Thoracic aorta (tissue), 2 donors: ENCODE data around the gene ZNF580. TPM values are rescaled to one million over a fixed set of nuclear protein-coding genes. Genes with fewer than 3 reads are reported as not detected.

Experiments used
- ATAC-seq: fragments of 150-250 bp; one replicate; pipeline ENCODE4 v1.8.0; 2017; ENCODE audit warnings: low read depth; ENCODE audit not compliant: insufficient number of reproducible peaks, low FRiP score
- DNase-seq: peaks from one replicate; pipeline ENCODE4 v3.0.0-alpha.2; 2020; ENCODE audit warnings: low spot score
- H3K27ac ChIP-seq, 2 donors: fragments of 200-600 bp; sonication (generic); 1 replicate in 1 of 2; 2 replicates in 1 of 2; pipeline ENCODE4 v1.5.1; 2016; ENCODE audit warnings: mild to moderate bottlenecking in 2 of 2, moderate library complexity in 2 of 2
- H3K27me3 ChIP-seq: fragments of 200-600 bp; sonication (generic); replicated peaks from 2 replicates; pipeline ENCODE4 v1.6.0; 2016; ENCODE audit warnings: mild to moderate bottlenecking; ENCODE audit not compliant: insufficient read depth
- H3K36me3 ChIP-seq: fragments of 200-600 bp; sonication (generic); one replicate; pipeline ENCODE4 v1.5.1; 2016
- H3K4me1 ChIP-seq, 2 donors: fragments of 200-600 bp; sonication (generic); 1 replicate in 1 of 2; 2 replicates in 1 of 2; pipeline versions ENCODE4 v1.5.1 to v1.6.0; 2016; ENCODE audit warnings: low read depth in 2 of 2, mild to moderate bottlenecking in 1 of 2; ENCODE audit not compliant: control insufficient read depth in 1 of 2
- H3K4me3 ChIP-seq: fragments of 200-600 bp; sonication (generic); 2 replicates; pipeline ENCODE4 v1.5.1; 2016; ENCODE audit warnings: mild to moderate bottlenecking
- H3K9me3 ChIP-seq: fragments of 200-600 bp; sonication (generic); 2 replicates; pipeline ENCODE4 v1.5.1; 2016
- total RNA-seq, 2 donors: library from RNA; depleted of rRNA; stranded (reverse); fragments of >200 nt; gene quantifications; one replicate each; pipeline versions ENCODE4 v1.1.0 to v1.2.3, GENCODE V29; 2016
- TF ChIP-seq, protein P1 (sequence below): fragments of 200-600 bp; sonication (generic); IDR thresholded peaks from one replicate; pipeline ENCODE4 v1.5.1; 2019; ENCODE audit warnings: antibody characterized with exemption

The ZNF580 gene
- total RNA-seq, 2 donors from 2014 or later: 46.0 to 65.5 TPM

- DNase-seq (no peak), ATAC-seq (no peak)
- no peaks in the 10 kb centered on the region for H3K27me3 ChIP-seq
- no peaks in the 10 kb centered on the region for H3K9me3 ChIP-seq
- no peak overlapping the region for H3K4me3 ChIP-seq
- peaks cover 24 to 26% of the 10 kb centered on the region in 2 donors for H3K4me1 ChIP-seq
- TF ChIP-seq, protein P1, sequence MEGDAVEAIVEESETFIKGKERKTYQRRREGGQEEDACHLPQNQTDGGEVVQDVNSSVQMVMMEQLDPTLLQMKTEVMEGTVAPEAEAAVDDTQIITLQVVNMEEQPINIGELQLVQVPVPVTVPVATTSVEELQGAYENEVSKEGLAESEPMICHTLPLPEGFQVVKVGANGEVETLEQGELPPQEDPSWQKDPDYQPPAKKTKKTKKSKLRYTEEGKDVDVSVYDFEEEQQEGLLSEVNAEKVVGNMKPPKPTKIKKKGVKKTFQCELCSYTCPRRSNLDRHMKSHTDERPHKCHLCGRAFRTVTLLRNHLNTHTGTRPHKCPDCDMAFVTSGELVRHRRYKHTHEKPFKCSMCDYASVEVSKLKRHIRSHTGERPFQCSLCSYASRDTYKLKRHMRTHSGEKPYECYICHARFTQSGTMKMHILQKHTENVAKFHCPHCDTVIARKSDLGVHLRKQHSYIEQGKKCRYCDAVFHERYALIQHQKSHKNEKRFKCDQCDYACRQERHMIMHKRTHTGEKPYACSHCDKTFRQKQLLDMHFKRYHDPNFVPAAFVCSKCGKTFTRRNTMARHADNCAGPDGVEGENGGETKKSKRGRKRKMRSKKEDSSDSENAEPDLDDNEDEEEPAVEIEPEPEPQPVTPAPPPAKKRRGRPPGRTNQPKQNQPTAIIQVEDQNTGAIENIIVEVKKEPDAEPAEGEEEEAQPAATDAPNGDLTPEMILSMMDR: no peak
- H3K36me3 ChIP-seq: peaks cover 71% of the 10 kb centered on the region
- H3K27ac ChIP-seq: no peak overlapping the region
These were observed 21.0 kb downstream of the ZNF580 start for GRCh38 chr19:55661826-55662225.

- H3K36me3 ChIP-seq: peaks cover 93% of the 10 kb centered on the region
- DNase-seq: no peak
- TF ChIP-seq, protein P1: no peak
- H3K27ac ChIP-seq: no peak overlapping the region
- no peak for ATAC-seq
- peaks cover 3 to 6% of the 10 kb centered on the region in 2 donors for H3K4me1 ChIP-seq
- H3K9me3 ChIP-seq: no peaks in the 10 kb centered on the region
- H3K27me3 ChIP-seq: no peaks in the 10 kb centered on the region
- no peak overlapping the region for H3K4me3 ChIP-seq
These were observed 23.2 kb downstream of the ZNF580 start for GRCh38 chr19:55663846-55664536.

GRCh38 chr19:55666343-55667005 is 25.7 kb downstream of the ZNF580 start:
- peaks cover 88% of the 10 kb centered on the region for H3K36me3 ChIP-seq
- H3K9me3 ChIP-seq: no peaks in the 10 kb centered on the region
- H3K27ac ChIP-seq: no peak overlapping the region
- DNase-seq: no peak
- no peak for ATAC-seq
- TF ChIP-seq, protein P1: no peak
- H3K27me3 ChIP-seq: no peaks in the 10 kb centered on the region
- no peak overlapping the region for H3K4me3 ChIP-seq
- no peaks in the 10 kb centered on the region for H3K4me1 ChIP-seq

DNA sequence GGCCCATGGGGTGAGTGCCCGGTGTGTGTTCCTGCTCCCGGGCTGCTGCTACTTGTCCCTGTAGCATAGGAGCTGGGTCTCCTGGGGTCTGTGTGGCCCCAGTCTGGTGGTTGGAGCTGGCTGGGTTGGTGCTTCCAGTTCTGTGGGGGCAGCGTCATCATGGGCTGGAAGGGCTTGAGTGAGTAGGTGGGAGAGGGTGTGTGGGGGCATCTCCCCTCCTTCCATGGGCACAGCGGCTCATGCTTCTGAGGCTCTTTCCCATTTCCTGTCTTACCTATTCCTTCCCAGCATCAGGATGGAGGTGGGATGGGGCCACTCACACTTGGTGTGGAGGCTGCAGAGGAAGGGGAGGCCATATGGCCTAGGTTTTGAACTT is 26.2 kb downstream of the ZNF580 start:
- H3K36me3 ChIP-seq: peaks cover 83% of the 10 kb centered on the region
- TF ChIP-seq, protein P1: no peak
- no peak overlapping the region for H3K27ac ChIP-seq
- DNase-seq (no peak), ATAC-seq (no peak)
- H3K9me3 ChIP-seq: no peaks in the 10 kb centered on the region
- no peak overlapping the region for H3K4me3 ChIP-seq
- H3K4me1 ChIP-seq: no peaks in the 10 kb centered on the region
- no peaks in the 10 kb centered on the region for H3K27me3 ChIP-seq

- no peaks in the 10 kb centered on the region for H3K27me3 ChIP-seq
- H3K9me3 ChIP-seq: no peaks in the 10 kb centered on the region
- no peak overlapping the region for H3K27ac ChIP-seq
- H3K36me3 ChIP-seq: peaks cover 78% of the 10 kb centered on the region
- H3K4me1 ChIP-seq: no peaks in the 10 kb centered on the region
- TF ChIP-seq, protein P1: no peak
- ATAC-seq (no peak), DNase-seq (no peak)
- no peak overlapping the region for H3K4me3 ChIP-seq
These were observed 26.7 kb downstream of the ZNF580 start for GRCh38 chr19:55667511-55667910.
